ENCODE results near the gene TOR2A. TPM values are rescaled to one million over a fixed set of nuclear protein-coding genes. Genes with fewer than 3 reads are reported as not detected.

The TOR2A gene
- total and polyA plus RNA-seq, 2 of the 8 experiments (the other 6 are each of a cell fraction or from before 2014, with no cell fraction given), result 18.7 to 24.9 TPM

DNA sequence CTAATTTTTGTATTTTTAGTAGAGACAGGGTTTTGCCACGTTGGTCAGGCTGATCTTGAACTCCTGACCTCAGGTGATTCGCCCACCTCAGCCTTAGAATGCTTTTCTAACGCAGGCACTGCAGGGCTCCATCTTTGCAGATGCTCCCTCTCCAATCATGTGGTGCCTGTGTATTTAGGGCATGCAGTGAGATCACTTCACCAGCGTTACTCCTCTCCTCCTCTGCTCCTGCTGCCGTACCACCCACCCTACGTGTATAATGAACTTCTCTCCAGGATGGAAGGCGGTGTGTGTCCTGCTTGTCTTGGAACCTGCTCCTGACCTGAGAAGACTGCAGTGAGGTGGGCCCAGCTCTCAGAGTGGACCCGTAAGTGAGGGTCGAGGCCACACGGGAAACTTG is 42.0 kb downstream of the TOR2A start:
- ChIA-PET POLR2A (ENCODE audit: partially characterized antibody) (no interaction called here), CTCF (ENCODE audit: partially characterized antibody) (interaction anchor here (0.9 to 1.7 kb wide), 4 partner anchors 10 to 108 kb away, joined by 3 read pairs; no protein-coding TSS in a partner anchor)
- FAIRE-seq (no peak), DNase-seq (ENCODE audit: low read depth in 1 of 2, low spot score in 2 of 2) (no peak)
- no peaks in the 10 kb centered on the region for H3K79me1 ChIP-seq (ENCODE audit: low read depth, low read length)
- H3K23me2 ChIP-seq (ENCODE audit: low read depth, low read length), result no peaks in the 10 kb centered on the region
- no peak overlapping the region for H3K4me3 ChIP-seq (ENCODE audit: extremely low read depth in 1 of 4, insufficient read depth in 2 of 4, low read depth in 3 of 4, low read length in 4 of 4)
- no peak overlapping the region for H3K14ac ChIP-seq (ENCODE audit: insufficient read length)
- H3K18ac ChIP-seq (ENCODE audit: extremely low read depth, low read length), result no peak overlapping the region
- WGBS, 2 experiments (ENCODE audit: extremely low coverage in 1 of 2, insufficient coverage in 1 of 2, insufficient read length in 1 of 2, insufficient replicate concordance in 2 of 2, low coverage in 1 of 2, low lambda C conversion rate in 2 of 2, missing lambda C conversion rate in 1 of 2), result 91% methylated on average over 10 of the region's 10 CpGs; no CpG with 5 or more reads in 1 of the 2 experiments
- no peaks in the 10 kb centered on the region for H3K79me2 ChIP-seq (ENCODE audit: control insufficient read depth in 1 of 2, insufficient read depth in 2 of 2, low read length in 2 of 2)
- H2BK5ac ChIP-seq (ENCODE audit: low read depth, low read length), result no peak overlapping the region
- no peaks in the 10 kb centered on the region for H3K9me3 ChIP-seq (ENCODE audit: insufficient read depth in 2 of 2, low read depth in 1 of 2, low read length in 1 of 2)
- H2BK120ac ChIP-seq (replicated peaks; ENCODE audit: low read depth, low read length), result no peak overlapping the region
- H2AFZ ChIP-seq (ENCODE audit: low read length), result no peak overlapping the region
- no peak overlapping the region for H3K23ac ChIP-seq (ENCODE audit: insufficient read length)
- no peak overlapping the region for H3K4me2 ChIP-seq (ENCODE audit: insufficient read depth in 1 of 2, low read depth in 2 of 2, low read length in 2 of 2)
- no peak overlapping the region; the same call in 1 of the 2 replicates for H3K27ac ChIP-seq (ENCODE audit: low read depth, low read length)
- H2BK15ac ChIP-seq (ENCODE audit: low read length), result no peak overlapping the region
- H4K8ac ChIP-seq (ENCODE audit: extremely low read depth, insufficient read depth, low read length), result no peak overlapping the region
- no peaks in the 10 kb centered on the region for H3K4me1 ChIP-seq (replicated peaks in 1 of 4; ENCODE audit: control insufficient read depth in 3 of 4, insufficient read depth in 4 of 4, low read length in 3 of 4)
- no peak overlapping the region for H2BK20ac ChIP-seq (ENCODE audit: low read length)
- peaks cover 0 to 3% (median 2%) of the 10 kb centered on the region in 4 experiments; a peak in 2 of 8 replicates for H3K36me3 ChIP-seq (ENCODE audit: control insufficient read depth in 2 of 4, insufficient read depth in 4 of 4, low read length in 3 of 4)
- no peaks in the 10 kb centered on the region for H3K27me3 ChIP-seq (replicated peaks in 1 of 4; ENCODE audit: control insufficient read depth in 3 of 4, extremely low read depth in 1 of 4, insufficient read depth in 3 of 4, low read length in 3 of 4)
- H4K20me1 ChIP-seq (replicated peaks in 1 of 2; ENCODE audit: control insufficient read depth in 1 of 2, insufficient read depth in 2 of 2, low read length in 2 of 2), result no peaks in the 10 kb centered on the region
- H2BK12ac ChIP-seq (ENCODE audit: low read depth, low read length), result no peak overlapping the region
- H3K9ac ChIP-seq (replicated peaks in 1 of 4; ENCODE audit: extremely low read depth in 1 of 4, low read depth in 3 of 4, low read length in 3 of 4), result no peak overlapping the region; a peak in 1 of 7 replicates
- no peak overlapping the region for H4K91ac ChIP-seq (replicated peaks; ENCODE audit: insufficient read length, low read length)
- H3K4ac ChIP-seq (replicated peaks; ENCODE audit: insufficient read length, low read depth, low read length), result no peak overlapping the region
- H2AK5ac ChIP-seq (ENCODE audit: low read depth, low read length), result no peak overlapping the region
- no peak overlapping the region for H4K5ac ChIP-seq (ENCODE audit: insufficient read length, low read depth, low read length)
- no peak overlapping the region for H3K56ac ChIP-seq (replicated peaks; ENCODE audit: insufficient read length, low read depth, low read length)
- TF ChIP-seq SIN3A (conservative IDR thresholded peaks at IDR 0.05 in 1 of 2, IDR thresholded peaks at IDR 0.05 in 1 of 2; ENCODE audit: low read depth in 1 of 2, low read length in 2 of 2) (no peak), RAD21 (IDR thresholded peaks at IDR 0.05 in 1 of 2, conservative IDR thresholded peaks at IDR 0.05 in 1 of 2; ENCODE audit: low read depth in 2 of 2, low read length in 2 of 2) (no peak), CHD1 (IDR thresholded peaks at IDR 0.05; ENCODE audit: low read depth, low read length) (no peak), HDAC2 (IDR thresholded peaks at IDR 0.05; ENCODE audit: borderline replicate concordance in 1 of 2, low read depth in 2 of 2, low read length in 2 of 2) (no peak), YY1 (IDR thresholded peaks at IDR 0.05; ENCODE audit: low read depth, low read length) (no peak), CBX8 (IDR thresholded peaks at IDR 0.05; ENCODE audit: borderline replicate concordance, low read depth, low read length) (no peak), KDM4A (IDR thresholded peaks at IDR 0.05; ENCODE audit: low read depth, low read length, severe bottlenecking) (no peak), KDM1A (IDR thresholded peaks at IDR 0.05; ENCODE audit: borderline replicate concordance, low read length) (no peak), GABPA (IDR thresholded peaks at IDR 0.05; ENCODE audit: borderline replicate concordance, insufficient read depth, low read length) (no peak), ASH2L (IDR thresholded peaks at IDR 0.05; ENCODE audit: low read length) (no peak)
- TF ChIP-seq, protein P1, sequence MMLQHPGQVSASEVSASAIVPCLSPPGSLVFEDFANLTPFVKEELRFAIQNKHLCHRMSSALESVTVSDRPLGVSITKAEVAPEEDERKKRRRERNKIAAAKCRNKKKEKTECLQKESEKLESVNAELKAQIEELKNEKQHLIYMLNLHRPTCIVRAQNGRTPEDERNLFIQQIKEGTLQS (IDR thresholded peaks at IDR 0.05; ENCODE audit: insufficient read depth, low read depth, low read length), result no peak
- TF ChIP-seq, protein P2, sequence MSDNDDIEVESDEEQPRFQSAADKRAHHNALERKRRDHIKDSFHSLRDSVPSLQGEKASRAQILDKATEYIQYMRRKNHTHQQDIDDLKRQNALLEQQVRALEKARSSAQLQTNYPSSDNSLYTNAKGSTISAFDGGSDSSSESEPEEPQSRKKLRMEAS (IDR thresholded peaks at IDR 0.05), result no peak
